ENCODE data around the gene CNGB1. TPM values are rescaled to one million over a fixed set of nuclear protein-coding genes. Genes with fewer than 3 reads are reported as not detected.
"Not testable (repeated sequence)": the region's sequence is repeated elsewhere in the genome, so short reads cannot be mapped to it uniquely, and the experiment has no call there.

The CNGB1 gene
- total RNA-seq, 2 experiments from 2014 or later = not detected

- H3K27ac ChIP-seq (ENCODE audit: low read depth in 1 of 2, low read length in 2 of 2) = no peak overlapping the region
- Mint-ChIP-seq H3K27ac (no peak overlapping the region), H3K9me3 (no peaks in the 10 kb centered on the region), H3K36me3 (ENCODE audit: low read depth) (no peaks in the 10 kb centered on the region), H3K4me3 (no peak overlapping the region), H3K4me1 (ENCODE audit: low read depth) (no peaks in the 10 kb centered on the region), H3K27me3 (no peaks in the 10 kb centered on the region)
- H3K4me3 ChIP-seq (ENCODE audit: low read length) = no peak overlapping the region
- no peak for ATAC-seq (ENCODE audit: poor library complexity)
- intact Hi-C loops (cut with DNase I, micrococcal nuclease) = no loop called here
- H3K27me3 ChIP-seq (ENCODE audit: control insufficient read depth in 1 of 2, insufficient read depth in 2 of 2, low read length in 2 of 2) = peaks cover 0 to 4% of the 10 kb centered on the region in 2 experiments
- ChIA-PET POLR2A (no interaction called here), CTCF (no interaction called here)
- no peak for DNase-seq
- no peaks in the 10 kb centered on the region for H3K9me3 ChIP-seq (ENCODE audit: control insufficient read depth in 1 of 2, insufficient read depth in 1 of 2, low read length in 2 of 2)
- no peak for TF ChIP-seq CTCF (IDR thresholded peaks at IDR 0.05)
- H3K36me3 ChIP-seq (ENCODE audit: insufficient read depth, low read length) = no peaks in the 10 kb centered on the region
- H3K4me1 ChIP-seq (ENCODE audit: insufficient read depth, low read length) = no peaks in the 10 kb centered on the region
Observed at GRCh38 chr16:57946181-57946801, 24.6 kb downstream of the CNGB1 start.

DNA sequence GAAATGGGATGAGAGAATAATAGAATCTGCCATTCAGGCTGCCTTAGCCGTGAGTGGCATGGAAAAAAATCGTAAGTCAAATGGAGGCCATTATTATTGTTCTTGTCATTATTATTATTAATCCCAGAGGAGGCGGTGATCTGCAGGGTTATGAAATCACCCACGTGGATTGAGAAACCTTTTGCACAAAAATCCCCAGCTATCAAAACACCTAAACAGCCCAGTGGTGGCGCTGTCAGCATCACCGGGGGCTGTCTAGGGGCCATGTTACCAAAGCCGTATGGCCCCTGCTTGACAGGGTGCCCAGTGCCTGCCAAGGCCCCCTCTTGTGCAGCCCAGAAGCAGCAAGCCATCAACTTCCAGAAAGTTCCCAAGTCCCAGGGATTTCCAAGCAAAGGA is 25.2 kb downstream of the CNGB1 start:
- Histone ChIP-seq H3K4me1 (ENCODE audit: insufficient read depth, low read length) (no peaks in the 10 kb centered on the region), H3K36me3 (ENCODE audit: insufficient read depth, low read length) (no peaks in the 10 kb centered on the region), H3K4me3 (ENCODE audit: low read length) (no peak overlapping the region), H3K27me3 (ENCODE audit: control insufficient read depth in 1 of 2, insufficient read depth in 2 of 2, low read length in 2 of 2) (peaks cover 0 to 4% of the 10 kb centered on the region in 2 experiments), H3K9me3 (ENCODE audit: control insufficient read depth in 1 of 2, insufficient read depth in 1 of 2, low read length in 2 of 2) (no peaks in the 10 kb centered on the region), H3K27ac (ENCODE audit: low read depth in 1 of 2, low read length in 2 of 2) (no peak overlapping the region)
- Mint-ChIP-seq H3K9me3 (no peaks in the 10 kb centered on the region), H3K27me3 (no peaks in the 10 kb centered on the region), H3K36me3 (ENCODE audit: low read depth) (no peaks in the 10 kb centered on the region), H3K4me1 (ENCODE audit: low read depth) (no peaks in the 10 kb centered on the region), H3K4me3 (no peak overlapping the region), H3K27ac (no peak overlapping the region)
- intact Hi-C loops (cut with DNase I, micrococcal nuclease) = no loop called here
- DNase-seq (no peak), ATAC-seq (ENCODE audit: poor library complexity) (no peak)
- CTCF ChIA-PET = no interaction called here
- POLR2A ChIA-PET = no interaction called here
- no peak for TF ChIP-seq CTCF (IDR thresholded peaks at IDR 0.05)

DNA sequence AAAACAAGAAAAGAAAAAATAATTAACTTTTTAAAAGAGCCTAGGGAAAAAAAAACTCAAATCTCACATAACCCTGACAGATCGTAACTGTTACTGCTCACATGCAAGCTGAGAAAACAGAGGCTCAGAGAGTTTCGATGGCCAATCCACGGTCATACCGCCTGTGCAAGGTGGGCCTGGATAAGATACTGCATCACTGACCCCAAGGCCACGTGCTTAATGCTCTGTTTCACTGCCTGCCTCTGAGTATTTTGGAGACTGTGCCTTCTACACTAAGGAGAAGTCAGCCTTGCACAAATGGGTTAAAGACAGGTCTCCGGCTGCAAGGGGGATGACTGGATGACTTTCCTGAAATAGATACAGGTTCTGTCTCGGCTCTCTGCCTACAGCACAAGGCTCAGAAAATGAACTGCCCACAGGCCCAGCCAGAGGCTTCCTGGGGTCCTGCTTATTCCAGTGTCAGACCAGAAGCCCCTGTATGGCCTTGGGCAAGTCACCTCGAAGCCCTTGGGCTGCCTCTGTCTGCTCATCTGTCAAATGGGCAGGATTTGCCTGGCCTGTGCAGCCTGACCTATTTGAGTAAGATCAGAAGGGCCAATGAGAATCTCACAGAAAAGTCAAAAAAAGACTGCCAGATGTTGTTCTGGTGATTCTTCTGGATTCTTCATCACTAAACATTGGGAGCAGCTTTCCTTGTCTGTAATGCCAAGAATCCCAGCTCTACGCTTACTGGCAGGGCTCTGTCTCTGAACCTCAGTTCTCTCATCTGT is 25.8 kb downstream of the CNGB1 start:
- Mint-ChIP-seq H3K27ac (no peak overlapping the region), H3K4me3 (no peak overlapping the region), H3K9me3 (no peaks in the 10 kb centered on the region), H3K36me3 (ENCODE audit: low read depth) (no peaks in the 10 kb centered on the region), H3K27me3 (no peaks in the 10 kb centered on the region), H3K4me1 (ENCODE audit: low read depth) (no peaks in the 10 kb centered on the region)
- H3K36me3 ChIP-seq (ENCODE audit: insufficient read depth, low read length) = no peaks in the 10 kb centered on the region
- no peak overlapping the region for H3K4me3 ChIP-seq (ENCODE audit: low read length)
- peaks cover 0 to 4% of the 10 kb centered on the region in 2 experiments for H3K27me3 ChIP-seq (ENCODE audit: control insufficient read depth in 1 of 2, insufficient read depth in 2 of 2, low read length in 2 of 2)
- H3K9me3 ChIP-seq (ENCODE audit: control insufficient read depth in 1 of 2, insufficient read depth in 1 of 2, low read length in 2 of 2) = no peaks in the 10 kb centered on the region
- ChIA-PET CTCF (no interaction called here), POLR2A (no interaction called here)
- H3K27ac ChIP-seq (ENCODE audit: low read depth in 1 of 2, low read length in 2 of 2) = no peak overlapping the region
- no peak for TF ChIP-seq CTCF (IDR thresholded peaks at IDR 0.05)
- DNase-seq (no peak), ATAC-seq (ENCODE audit: poor library complexity) (no peak)
- intact Hi-C loops (cut with DNase I, micrococcal nuclease) = no loop called here
- no peaks in the 10 kb centered on the region for H3K4me1 ChIP-seq (ENCODE audit: insufficient read depth, low read length)

DNA sequence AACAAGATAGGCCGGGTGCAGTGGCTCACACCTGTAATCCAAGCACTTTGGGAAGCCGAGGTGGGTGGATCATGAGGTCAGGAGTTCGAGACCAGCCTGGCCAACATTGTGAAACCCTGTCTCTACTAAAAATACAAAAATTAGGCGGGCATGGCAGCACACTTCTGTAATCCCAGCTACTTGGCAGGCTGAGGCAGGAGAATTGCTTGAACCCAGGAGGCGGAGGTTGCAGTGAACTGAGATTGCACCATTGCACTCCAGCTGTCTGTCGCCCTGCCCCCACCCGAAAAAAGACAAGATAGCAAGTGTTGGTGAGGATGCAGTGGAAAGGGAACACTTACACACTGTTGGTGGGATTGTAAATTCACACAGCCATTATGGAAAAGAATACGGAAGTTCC is 27.5 kb downstream of the CNGB1 start:
- ATAC-seq (ENCODE audit: poor library complexity); H3K4me1 ChIP-seq (ENCODE audit: insufficient read depth, low read length); POLR2A ChIA-PET; DNase-seq; H3K9me3 Mint-ChIP-seq; H3K9me3 ChIP-seq (ENCODE audit: control insufficient read depth in 1 of 2, insufficient read depth in 1 of 2, low read length in 2 of 2); H3K27me3 ChIP-seq (ENCODE audit: control insufficient read depth in 1 of 2, insufficient read depth in 2 of 2, low read length in 2 of 2); H3K36me3 ChIP-seq (ENCODE audit: insufficient read depth, low read length); CTCF ChIA-PET; H3K27ac ChIP-seq (ENCODE audit: low read depth in 1 of 2, low read length in 2 of 2); H3K27me3 Mint-ChIP-seq; intact Hi-C loops (cut with DNase I, micrococcal nuclease); H3K36me3 Mint-ChIP-seq (ENCODE audit: low read depth); H3K4me3 Mint-ChIP-seq; H3K27ac Mint-ChIP-seq; H3K4me1 Mint-ChIP-seq (ENCODE audit: low read depth); H3K4me3 ChIP-seq (ENCODE audit: low read length): not testable (repeated sequence)

- ATAC-seq (ENCODE audit: poor library complexity); H3K27ac Mint-ChIP-seq; H3K9me3 Mint-ChIP-seq; POLR2A ChIA-PET; H3K27me3 Mint-ChIP-seq; CTCF ChIA-PET; H3K36me3 ChIP-seq (ENCODE audit: insufficient read depth, low read length); H3K27me3 ChIP-seq (ENCODE audit: control insufficient read depth in 1 of 2, insufficient read depth in 2 of 2, low read length in 2 of 2); H3K4me1 ChIP-seq (ENCODE audit: insufficient read depth, low read length); H3K9me3 ChIP-seq (ENCODE audit: control insufficient read depth in 1 of 2, insufficient read depth in 1 of 2, low read length in 2 of 2); H3K27ac ChIP-seq (ENCODE audit: low read depth in 1 of 2, low read length in 2 of 2); H3K4me3 ChIP-seq (ENCODE audit: low read length); DNase-seq; H3K4me1 Mint-ChIP-seq (ENCODE audit: low read depth); H3K36me3 Mint-ChIP-seq (ENCODE audit: low read depth); intact Hi-C loops (cut with DNase I, micrococcal nuclease); H3K4me3 Mint-ChIP-seq: not testable (repeated sequence)
Observed at GRCh38 chr16:57941901-57942300, 29.0 kb downstream of the CNGB1 start.
